Central memory CD8-positive, alpha-beta T cell (primary cell): ENCODE data around the gene MYLK2.

Source experiments
- ATAC-seq: fragments of 150-1000 bp; cut with Tn5 transposase; replicated peaks from 2 replicates; pipeline ENCODE4 v1.10.0; 2022; ENCODE audit warnings: mild to moderate bottlenecking, moderate FRiP score, moderate number of reproducible peaks; ENCODE audit not compliant: poor library complexity, severe bottlenecking; ENCODE audit errors: extremely low read depth
- DNase-seq, 2 donors: peaks; one replicate each; pipeline ENCODE4 v3.0.0; 2021; ENCODE audit warnings: low spot score in 2 of 2
- H3K27ac Mint-ChIP-seq: one replicate; pipeline ENCODE4 v1.8.0; 2022; ENCODE audit warnings: low read depth, mild to moderate bottlenecking, moderate library complexity, mixed read lengths
- H3K27me3 Mint-ChIP-seq: one replicate; pipeline ENCODE4 v1.8.0; 2022; ENCODE audit warnings: mixed read lengths
- H3K36me3 Mint-ChIP-seq: one replicate; pipeline ENCODE4 v1.8.0; 2022; ENCODE audit warnings: mild to moderate bottlenecking, moderate library complexity, mixed read lengths; ENCODE audit not compliant: insufficient read depth
- H3K4me1 Mint-ChIP-seq: one replicate; pipeline ENCODE4 v1.8.0; 2022; ENCODE audit warnings: mixed read lengths
- H3K4me3 Mint-ChIP-seq: one replicate; pipeline ENCODE4 v1.8.0; 2022; ENCODE audit warnings: mild to moderate bottlenecking, moderate library complexity, mixed read lengths
- H3K9me3 Mint-ChIP-seq: one replicate; pipeline ENCODE4 v1.8.0; 2022; ENCODE audit warnings: mixed read lengths

The MYLK2 gene

GRCh38 chr20:31883829-31884228, 64.7 kb downstream of the MYLK2 start:
- DNase-seq (no peak), ATAC-seq (no peak)
- no peaks in the 10 kb centered on the region for H3K9me3 Mint-ChIP-seq
- H3K27ac Mint-ChIP-seq = no peak overlapping the region
- H3K27me3 Mint-ChIP-seq = peaks cover 27% of the 10 kb centered on the region
- H3K4me1 Mint-ChIP-seq = peaks cover 20% of the 10 kb centered on the region
- no peak overlapping the region for H3K4me3 Mint-ChIP-seq
- H3K36me3 Mint-ChIP-seq = peaks cover 2% of the 10 kb centered on the region
